22Rv1 (cell line): ENCODE measurements around the gene DSTN.

Source experiments
- H3K27ac ChIP-seq: fragments of 450-650 bp; 2 replicates; pipeline ENCODE4 v1.5.1; 2017
- CTCF ChIP-seq: fragments of 450-650 bp; IDR thresholded peaks from 2 replicates; pipeline ENCODE4 v1.5.1; 2017; ENCODE audit warnings: mild to moderate bottlenecking
- ZFX ChIP-seq: fragments of 450-650 bp; IDR thresholded peaks from 2 replicates; pipeline ENCODE4 v1.6.1; 2017; ENCODE audit warnings: antibody characterized with exemption, borderline replicate concordance

The DSTN gene

GRCh38 chr20:17636523-17637412, 66.9 kb downstream of the DSTN start:
- TF ChIP-seq ZFX = no peak
- no peak for TF ChIP-seq CTCF
- H3K27ac ChIP-seq = no peak overlapping the region

GRCh38 chr20:17637413-17637780, 67.5 kb downstream of the DSTN start:
- TF ChIP-seq CTCF (no peak), ZFX (no peak)
- no peak overlapping the region for H3K27ac ChIP-seq

GRCh38 chr20:17637985-17638640, 68.2 kb downstream of the DSTN start:
- TF ChIP-seq ZFX (no peak), CTCF (no peak)
- no peak overlapping the region for H3K27ac ChIP-seq

GRCh38 chr20:17638835-17639407, 69.0 kb downstream of the DSTN start:
- TF ChIP-seq CTCF (no peak), ZFX (no peak)
- no peak overlapping the region for H3K27ac ChIP-seq

- no peak for TF ChIP-seq ZFX
- TF ChIP-seq CTCF = no peak
These were observed 70.4 kb downstream of the DSTN start for GRCh38 chr20:17640146-17640874.

GRCh38 chr20:17640875-17641378, 71.1 kb downstream of the DSTN start:
- no peak for TF ChIP-seq ZFX
- TF ChIP-seq CTCF = no peak
- H3K27ac ChIP-seq = no peak overlapping the region

More at GRCh38 chr20:17640146-17640874, 70.4 kb downstream of the DSTN start:
- H3K27ac ChIP-seq = no peak overlapping the region
